ENCODE measurements around the gene SYMPK. TPM values are rescaled to one million over a fixed set of nuclear protein-coding genes. Genes with fewer than 3 reads are reported as not detected.

SYMPK gene
- total RNA-seq, 1 donor from 2014 or later = 23.1 TPM

GRCh38 chr19:45781214-45782161, 81.5 kb downstream of the SYMPK start:
- no peak for DNase-seq (ENCODE audit: low spot score)

GRCh38 chr19:45780448-45781213, 82.3 kb downstream of the SYMPK start:
- DNase-seq (ENCODE audit: low spot score) = no peak

GRCh38 chr19:45780146-45780447, 82.8 kb downstream of the SYMPK start:
- DNase-seq (ENCODE audit: low spot score) = no peak

GRCh38 chr19:45779231-45780145, 83.5 kb downstream of the SYMPK start:
- peak; percentile 58 for DNase-seq (ENCODE audit: low spot score)

- no peak for DNase-seq (ENCODE audit: low spot score)
These were observed 84.8 kb downstream of the SYMPK start for GRCh38 chr19:45778010-45778661.

GRCh38 chr19:45777395-45777961, 85.5 kb downstream of the SYMPK start:
- no peak for DNase-seq (ENCODE audit: low spot score)

GRCh38 chr19:45774765-45775164, 88.2 kb downstream of the SYMPK start:
- no peak for DNase-seq (ENCODE audit: low spot score)

GRCh38 chr19:45773384-45773783, 89.6 kb downstream of the SYMPK start:
- no peak for DNase-seq (ENCODE audit: low spot score)

GRCh38 chr19:45772912-45773311, 90.0 kb downstream of the SYMPK start:
- no peak for DNase-seq (ENCODE audit: low spot score)

- DNase-seq (ENCODE audit: low spot score) = no peak
These were observed 90.7 kb downstream of the SYMPK start for GRCh38 chr19:45772130-45772840.

GRCh38 chr19:45771311-45771933, 91.5 kb downstream of the SYMPK start:
- no peak for DNase-seq (ENCODE audit: low spot score)

GRCh38 chr19:45770192-45771101, 92.5 kb downstream of the SYMPK start:
- peak; percentile 99 for DNase-seq (ENCODE audit: low spot score)

GRCh38 chr19:45769821-45770191, 93.1 kb downstream of the SYMPK start:
- DNase-seq (ENCODE audit: low spot score) = peak; percentile 72

GRCh38 chr19:45768984-45769782, 93.8 kb downstream of the SYMPK start, which contains the start of gene SIX5:
SIX5 (minus strand) TSS chr19:45769252; CDS start chr19:45768844, 408 bp downstream.
- DNase-seq (ENCODE audit: low spot score) = peak; percentile 99

GRCh38 chr19:45768655-45768983, 94.3 kb downstream of the SYMPK start:
- no peak for DNase-seq (ENCODE audit: low spot score)

- peak; percentile 69 for DNase-seq (ENCODE audit: low spot score)
These were observed 94.9 kb downstream of the SYMPK start for GRCh38 chr19:45767881-45768654.

- peak; percentile 93 for DNase-seq (ENCODE audit: low spot score)
These were observed 95.5 kb downstream of the SYMPK start for GRCh38 chr19:45767410-45767880.
